Right ventricle myocardium superior (tissue), 1 donor: ENCODE measurements around the gene ERVK3-1. TPM values are rescaled to one million over a fixed set of nuclear protein-coding genes. Genes with fewer than 3 reads are reported as not detected.
"Not testable (repeated sequence)": the region's sequence is repeated elsewhere in the genome, so short reads cannot be mapped to it uniquely, and the experiment has no call there.

Experiments
- ATAC-seq: fragments of 200-7000 bp; cut with Tn5 transposase; one replicate; pipeline ENCODE4 v1.9.1; 2020; ENCODE audit warnings: mild to moderate bottlenecking; ENCODE audit not compliant: poor library complexity
- DNase-seq: peaks from one replicate; pipeline ENCODE4 v3.0.0-alpha.2; 2020
- intact Hi-C: fragments of 100-400 bp; cut with DNase I; formaldehyde crosslinking; loops from one replicate; pipeline ENCODE4 v1.11.2; 2022
- total RNA-seq: library from RNA; stranded (reverse); fragmentation: NEBNext Ultra II Directional; extraction: Animal tissue kit (Norgen Biotek cat#: 25700); gene quantifications from one replicate; pipeline ENCODE4 v1.2.1, GENCODE V29; 2021
- donor health status: DM: no; HTN: yes; CAD: no; lungs with severe emphysema.

Gene ERVK3-1
- total RNA-seq, 1 donor from 2014 or later, result 20.0 TPM

DNA sequence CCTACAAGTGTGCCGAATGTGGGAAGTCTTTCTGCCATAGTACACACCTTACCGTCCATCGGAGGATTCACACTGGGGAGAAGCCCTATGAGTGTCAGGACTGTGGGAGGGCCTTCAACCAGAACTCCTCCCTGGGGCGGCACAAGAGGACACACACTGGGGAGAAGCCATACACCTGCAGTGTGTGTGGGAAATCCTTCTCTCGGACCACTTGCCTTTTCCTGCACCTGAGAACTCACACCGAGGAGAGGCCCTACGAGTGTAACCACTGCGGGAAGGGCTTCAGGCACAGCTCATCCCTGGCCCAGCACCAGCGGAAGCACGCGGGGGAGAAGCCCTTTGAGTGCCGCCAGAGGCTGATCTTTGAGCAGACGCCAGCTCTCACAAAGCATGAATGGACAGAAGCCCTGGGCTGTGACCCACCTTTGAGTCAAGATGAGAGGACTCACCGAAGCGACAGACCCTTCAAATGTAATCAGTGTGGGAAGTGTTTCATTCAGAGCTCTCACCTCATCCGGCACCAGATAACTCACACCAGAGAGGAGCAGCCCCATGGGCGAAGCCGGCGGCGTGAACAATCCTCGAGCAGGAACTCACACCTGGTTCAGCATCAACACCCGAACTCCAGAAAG is 10.3 kb upstream of the ERVK3-1 start:
- ATAC-seq (no peak), DNase-seq (no peak)
- intact Hi-C loops, result no loop called here

DNA sequence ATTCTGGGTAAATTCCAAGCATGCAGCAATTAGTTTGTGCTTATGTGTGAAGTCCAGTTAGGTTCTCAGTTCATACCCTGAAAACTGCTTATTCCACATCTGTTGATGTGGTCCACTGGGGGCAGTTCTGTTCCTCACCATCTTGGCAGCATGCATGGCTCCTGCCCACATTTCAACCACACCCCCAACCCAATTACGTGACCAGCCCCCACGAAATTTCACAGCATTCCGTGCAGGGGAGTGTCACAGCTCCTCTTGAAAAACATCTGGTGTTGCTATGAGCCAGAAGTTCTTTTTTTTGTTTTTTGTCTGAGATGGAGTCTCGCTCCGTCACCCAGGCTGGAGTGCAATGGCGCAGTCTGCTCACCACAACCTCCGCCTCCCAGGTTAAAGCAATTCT is 9.1 kb upstream of the ERVK3-1 start:
- intact Hi-C loops, result no loop called here
- ATAC-seq (no peak), DNase-seq (no peak)

DNA sequence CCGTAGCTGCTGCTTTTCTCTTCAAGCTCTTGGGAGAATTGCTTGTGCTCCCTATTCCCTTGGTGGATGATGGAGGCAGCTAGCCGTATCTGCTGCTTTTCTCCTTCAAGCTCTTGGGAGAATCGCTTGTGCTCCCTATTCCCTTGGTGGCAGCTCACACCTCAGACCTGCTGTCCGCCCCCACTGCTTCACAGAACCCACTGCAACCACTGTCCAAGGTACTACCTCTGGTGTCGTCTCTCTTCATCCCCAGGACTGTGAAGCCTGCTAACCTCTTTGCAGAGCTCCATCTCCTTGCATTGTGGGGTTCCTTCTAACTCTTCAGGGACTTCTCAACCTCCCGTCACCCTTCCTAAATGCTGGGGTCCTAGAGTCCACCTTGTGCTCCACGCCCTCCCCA is 4.6 kb upstream of the ERVK3-1 start:
- intact Hi-C loops, result no loop called here
- DNase-seq, result no peak
- ATAC-seq, result no peak

DNA sequence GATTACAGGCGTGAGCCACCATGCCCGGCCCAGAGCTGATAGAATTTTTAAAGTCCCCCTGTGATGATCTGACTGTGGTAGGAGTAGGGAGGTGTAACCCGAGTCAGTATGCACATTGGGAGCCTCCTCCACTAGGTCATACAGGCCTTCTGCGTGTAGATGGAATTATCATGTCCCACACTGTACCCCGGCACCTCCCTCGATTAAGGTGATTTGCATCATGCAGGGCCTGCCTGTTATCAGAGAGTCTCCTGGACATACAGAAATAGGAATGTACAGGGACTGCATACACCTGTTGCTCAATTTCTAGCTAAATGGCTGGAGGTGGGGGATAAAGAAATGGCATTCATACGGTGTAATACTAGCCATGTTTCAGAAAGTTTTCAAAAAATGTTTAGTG is 922 bp upstream of the ERVK3-1 start:
- no peak for ATAC-seq
- intact Hi-C loops, result no loop called here
- DNase-seq, result no peak

DNA sequence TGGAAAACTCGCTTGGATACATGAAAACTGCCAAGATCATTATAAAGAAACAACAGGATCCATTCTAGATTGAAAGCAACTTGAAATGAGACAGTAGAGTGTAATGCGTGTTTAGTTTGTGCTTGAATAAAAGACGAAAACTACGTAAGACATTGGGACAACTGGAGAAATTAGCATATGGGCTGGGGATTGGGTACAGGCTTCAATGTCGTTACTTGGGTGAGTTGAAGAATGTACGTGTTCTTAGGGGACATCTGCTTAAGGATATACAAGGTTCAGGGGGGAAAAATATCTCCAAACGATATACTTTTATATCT is 471 bp upstream of the ERVK3-1 start:
- intact Hi-C loops, result loop anchor here (5.0 kb wide), 1 partner anchor 122 kb away; the partner anchor contains the start of gene ZNF274
- DNase-seq, result no peak
- ATAC-seq, result peak; percentile 16

DNA sequence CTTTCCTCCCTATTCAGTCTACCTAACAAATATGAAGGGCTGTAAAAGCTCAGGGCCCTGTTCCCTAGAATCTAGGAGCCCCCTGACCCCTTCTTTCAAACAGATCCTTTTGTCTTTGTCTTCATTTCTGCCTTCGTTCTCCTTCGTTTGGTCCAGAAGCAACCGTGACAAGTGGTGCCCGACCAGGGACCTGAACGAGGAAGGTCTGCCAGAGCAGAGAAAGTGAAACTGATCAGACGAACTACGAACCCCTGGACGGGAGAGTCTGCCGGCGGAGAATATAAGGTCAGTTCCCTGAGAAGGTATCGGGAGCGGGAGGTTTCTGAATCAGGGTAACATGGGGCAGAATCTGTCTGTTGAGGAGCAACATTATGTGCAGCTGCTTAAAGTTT is 751 bp downstream of the ERVK3-1 start:
- DNase-seq (no peak), ATAC-seq (no peak)
- intact Hi-C loops, result loop anchor here (5.0 kb wide), 1 partner anchor 124 kb away; the partner anchor contains the start of gene ZNF274

DNA sequence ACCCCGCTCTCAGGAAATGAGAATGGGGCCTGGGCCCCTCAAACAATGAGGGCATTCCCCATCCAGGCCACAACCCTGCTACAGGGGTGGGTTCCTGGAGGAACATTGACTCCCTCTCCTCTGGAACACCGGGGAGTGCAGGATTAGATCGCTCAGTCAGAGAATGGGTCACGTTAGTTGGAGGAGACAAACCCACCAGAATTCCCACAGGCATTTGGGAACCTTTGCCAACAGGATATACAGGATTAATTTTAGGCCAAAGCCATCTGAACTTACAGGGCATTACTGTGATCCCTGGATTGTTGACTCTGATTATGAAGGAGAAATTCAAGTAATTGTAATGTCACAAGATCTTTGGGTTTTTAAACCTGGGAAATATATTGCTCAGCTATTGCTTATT is 2.6 kb downstream of the ERVK3-1 start:
- intact Hi-C loops, result loop anchor here (5.0 kb wide), 1 partner anchor 125 kb away; the partner anchor contains the start of gene ZNF274
- DNase-seq, result no peak
- no peak for ATAC-seq

DNA sequence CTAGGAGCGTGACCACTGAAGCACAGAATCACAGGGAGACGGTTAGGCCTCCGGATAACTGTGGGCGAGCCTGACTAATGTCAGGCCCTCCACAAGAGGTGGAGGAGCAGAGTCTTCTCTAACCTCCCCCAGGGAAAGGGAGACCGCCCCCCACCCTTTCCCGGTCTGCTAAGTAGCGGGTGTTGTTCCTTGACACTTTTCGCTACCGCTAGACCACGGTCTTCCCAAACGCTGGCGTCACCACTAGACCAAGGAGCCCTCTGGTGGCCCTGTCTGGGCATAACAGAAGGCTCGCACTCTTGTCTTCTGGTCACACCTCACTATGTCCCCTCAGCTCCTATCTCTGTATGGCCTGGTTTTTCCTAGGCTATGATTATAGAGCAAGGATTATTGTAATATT is 5.5 kb downstream of the ERVK3-1 start:
- ATAC-seq, intact Hi-C loops: not testable (repeated sequence)
- peak; percentile 56 for DNase-seq

DNA sequence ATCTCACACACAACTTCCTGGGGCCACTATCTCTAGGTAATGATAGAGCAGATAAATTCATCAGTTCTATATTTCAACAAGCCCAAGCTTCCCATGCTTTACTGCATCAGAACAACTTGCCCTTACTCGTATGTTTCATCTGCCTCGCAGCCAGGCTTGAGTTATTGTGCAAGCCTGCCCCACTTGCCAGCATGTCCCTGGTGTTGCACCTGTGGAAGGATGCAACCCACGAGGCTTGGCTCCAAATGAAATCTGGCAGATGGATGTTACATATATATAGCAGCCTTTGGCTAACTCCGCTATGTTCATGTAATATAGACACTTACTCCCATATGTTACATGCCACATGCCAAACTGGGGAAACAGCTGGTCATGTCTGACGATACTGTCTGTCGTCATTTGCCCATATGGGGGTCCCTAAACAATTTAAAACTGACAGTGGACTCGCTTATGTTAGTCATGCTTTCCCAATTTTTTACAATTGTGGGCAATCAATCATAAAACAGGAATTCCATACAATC is 6.2 kb downstream of the ERVK3-1 start:
- ATAC-seq (no peak), DNase-seq (no peak)
- intact Hi-C loops, result no loop called here

DNA sequence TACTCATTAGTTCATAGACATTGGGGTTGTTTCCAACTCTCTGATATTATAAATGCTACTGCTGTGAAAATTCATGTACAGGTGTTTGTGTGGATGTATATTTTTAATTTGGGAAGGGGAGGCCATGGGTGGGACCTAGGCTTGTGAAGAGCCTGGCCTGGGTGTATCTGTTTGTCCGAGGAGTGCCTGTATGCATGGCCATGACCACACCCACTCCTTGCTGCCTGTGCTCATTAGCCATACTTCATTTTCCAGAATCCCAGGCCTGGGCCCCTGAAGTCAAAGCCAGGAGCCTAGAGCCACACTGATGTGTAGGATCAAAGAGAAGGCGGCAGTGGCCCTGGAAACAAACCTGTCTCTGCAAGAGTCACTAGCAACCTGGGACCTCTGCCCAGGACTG is 10.4 kb downstream of the ERVK3-1 start:
- DNase-seq (no peak), ATAC-seq (no peak)
- intact Hi-C loops, result no loop called here

DNA sequence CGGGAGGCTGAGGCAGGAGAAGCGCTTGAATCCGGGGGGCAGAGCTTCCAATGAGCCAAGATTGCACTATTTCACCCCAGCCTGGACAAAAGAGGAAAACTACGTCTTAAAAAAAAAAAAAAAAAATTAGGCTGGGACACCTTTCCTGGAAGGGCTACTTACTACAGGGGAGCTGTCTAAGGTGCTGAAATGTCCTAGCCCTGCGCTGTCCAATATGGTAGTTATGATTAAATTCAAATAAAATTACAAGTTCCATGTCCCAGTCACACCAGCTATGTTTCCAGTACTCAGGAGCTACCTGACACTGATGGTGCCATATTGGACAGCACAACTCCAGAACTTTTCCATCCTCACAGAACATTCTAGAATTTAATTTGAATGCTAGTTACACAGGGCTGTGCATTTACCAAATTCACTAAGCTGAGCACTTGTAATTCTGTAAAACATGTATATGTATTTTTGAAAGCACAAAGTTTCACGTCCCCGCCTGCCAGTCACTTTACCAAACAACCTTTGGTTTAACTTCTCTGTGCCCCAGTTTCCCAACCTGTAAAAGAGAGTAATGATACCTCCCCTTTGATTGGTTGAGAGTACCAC is 12.4 kb downstream of the ERVK3-1 start:
- DNase-seq, result no peak
- no peak for ATAC-seq
- intact Hi-C loops, result no loop called here

DNA sequence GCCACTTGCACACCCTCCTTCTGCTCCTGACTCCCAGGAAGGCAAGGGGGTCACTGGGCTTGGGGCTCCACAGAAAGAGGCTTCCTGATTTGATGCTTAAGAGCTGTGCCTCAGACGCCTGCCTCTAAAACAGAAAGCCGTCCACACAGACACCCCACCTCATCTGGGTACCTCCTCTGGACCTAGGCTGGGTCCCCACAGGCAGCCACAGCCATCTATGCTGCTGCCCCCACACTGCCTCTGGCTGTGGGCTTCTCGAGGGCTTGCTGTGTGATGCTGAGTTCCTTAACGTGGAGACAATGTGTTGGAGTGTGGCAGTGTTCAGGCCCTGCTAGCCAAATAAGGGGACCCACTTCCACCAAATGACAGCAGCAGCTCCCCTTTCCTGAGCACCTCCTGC is 13.1 kb downstream of the ERVK3-1 start:
- intact Hi-C loops, result no loop called here
- ATAC-seq (no peak), DNase-seq (no peak)

DNA sequence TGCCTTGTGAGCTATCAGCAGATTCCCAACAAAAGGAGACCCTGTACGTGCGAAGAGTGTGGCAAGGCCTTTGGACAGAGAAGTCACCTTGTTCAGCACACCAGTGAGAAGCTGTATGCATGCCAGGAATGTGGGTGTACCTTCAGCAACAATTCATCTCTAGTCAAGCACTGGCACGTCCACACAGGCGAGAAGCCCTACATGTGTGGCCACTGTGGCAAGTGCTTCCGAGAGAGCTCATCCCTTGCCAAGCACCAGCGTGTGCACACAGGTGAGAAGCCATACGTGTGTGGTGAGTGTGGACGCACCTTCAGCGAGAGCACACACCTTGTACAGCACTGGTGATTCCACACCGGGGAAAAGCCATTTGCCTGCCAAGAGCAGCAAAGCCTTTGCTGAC is 14.1 kb downstream of the ERVK3-1 start:
- DNase-seq (no peak), ATAC-seq (no peak)
- intact Hi-C loops, result no loop called here

DNA sequence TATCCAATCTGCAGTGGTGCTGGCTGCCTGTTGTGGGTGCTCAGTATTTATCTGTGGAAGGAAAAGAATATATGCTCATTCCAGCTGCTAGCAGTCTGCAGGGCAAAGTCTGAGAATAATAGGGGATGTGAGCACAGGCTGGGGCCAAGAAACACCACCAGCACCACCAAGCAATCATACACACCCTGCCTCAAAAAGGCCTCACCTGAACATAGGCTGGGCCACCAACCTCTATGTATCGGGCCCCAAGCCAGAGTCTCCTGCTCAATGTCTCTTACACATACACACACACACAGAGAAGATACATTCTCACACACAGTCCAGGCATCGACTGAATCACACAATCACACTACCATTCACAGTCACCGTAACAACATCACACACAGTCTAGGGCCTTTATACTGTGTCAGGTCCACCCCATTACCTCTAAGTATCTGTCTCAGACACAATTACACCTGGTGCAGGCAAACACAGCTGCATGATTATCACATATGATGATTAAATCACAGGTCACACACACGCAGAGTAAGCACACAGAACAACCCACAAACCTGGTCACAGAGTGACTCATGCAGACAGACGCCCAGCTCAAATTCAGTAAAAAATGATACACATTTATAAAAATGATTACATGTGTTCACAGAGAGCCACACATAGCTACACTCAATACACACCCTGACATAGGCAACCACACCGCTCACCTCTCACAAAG is 20.3 kb downstream of the ERVK3-1 start:
- intact Hi-C loops, result no loop called here
- no peak for ATAC-seq
- no peak for DNase-seq

DNA sequence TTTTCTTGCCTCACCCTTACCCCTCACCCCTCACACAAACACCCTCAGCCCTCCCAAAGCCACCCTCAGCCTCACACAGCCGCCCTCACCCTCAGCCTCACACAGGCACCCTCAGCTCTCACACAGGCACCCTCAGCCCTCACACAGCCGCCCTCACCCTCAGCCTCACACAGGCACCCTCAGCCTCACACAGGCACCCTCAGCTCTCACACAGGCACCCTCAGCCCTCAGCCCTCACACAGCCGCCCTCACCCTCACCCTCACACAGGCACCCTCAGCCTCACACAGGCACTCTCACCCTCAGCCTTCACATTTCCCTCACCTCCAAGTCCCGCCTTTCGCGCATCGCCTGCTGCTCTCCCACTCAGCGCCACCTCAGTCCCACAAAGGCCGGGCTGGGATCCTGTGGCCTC is 21.3 kb downstream of the ERVK3-1 start:
- DNase-seq (no peak), ATAC-seq (no peak)
- intact Hi-C loops, result no loop called here

DNA sequence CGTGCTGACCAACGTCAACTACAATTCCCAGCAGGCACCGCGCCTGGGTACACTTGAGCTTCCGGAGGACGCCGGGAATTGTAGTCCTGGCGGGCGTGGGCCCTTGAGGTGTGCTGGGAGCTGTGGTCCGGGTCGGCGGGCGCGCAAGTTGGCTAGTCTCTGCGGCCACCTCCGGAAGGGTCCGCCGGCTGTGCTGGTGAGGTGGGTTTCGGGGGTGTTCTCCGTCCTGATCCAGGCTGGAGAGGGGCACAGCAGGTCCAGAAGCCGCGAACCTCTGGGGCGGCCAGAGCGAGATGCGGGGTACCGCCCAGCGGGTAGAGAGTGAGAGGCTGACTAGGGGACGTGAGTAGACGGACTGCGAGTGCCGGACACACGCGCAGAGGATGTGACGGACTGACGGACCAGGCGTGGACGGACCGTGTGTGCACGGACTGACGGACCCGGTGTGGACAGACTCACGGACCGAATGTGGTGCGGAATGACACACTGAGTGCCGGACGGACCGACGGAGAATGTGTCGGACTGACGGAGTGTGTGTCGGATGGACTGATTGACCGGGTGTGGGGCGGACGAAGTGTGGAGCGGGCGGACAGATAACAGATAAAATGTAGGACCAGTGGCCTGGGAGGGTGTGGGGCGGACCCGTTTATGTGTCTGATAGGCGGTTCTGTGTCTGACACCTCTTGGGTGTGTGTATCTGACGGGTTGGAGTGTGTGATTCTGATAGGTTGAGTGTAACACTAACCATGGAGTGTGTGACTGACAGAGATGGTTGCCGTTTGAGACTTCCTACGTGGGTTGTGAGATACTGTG is 21.9 kb downstream of the ERVK3-1 start, which contains the start of gene ZSCAN22:
Gene ZSCAN22, plus strand, starts transcription at position 81 of the 813 bp plus-strand sequence. CDS start 7,809 bp downstream, outside the sequence.
- ATAC-seq (peak; percentile 98), DNase-seq (peak; percentile 99)
- intact Hi-C loops, result no loop called here

DNA sequence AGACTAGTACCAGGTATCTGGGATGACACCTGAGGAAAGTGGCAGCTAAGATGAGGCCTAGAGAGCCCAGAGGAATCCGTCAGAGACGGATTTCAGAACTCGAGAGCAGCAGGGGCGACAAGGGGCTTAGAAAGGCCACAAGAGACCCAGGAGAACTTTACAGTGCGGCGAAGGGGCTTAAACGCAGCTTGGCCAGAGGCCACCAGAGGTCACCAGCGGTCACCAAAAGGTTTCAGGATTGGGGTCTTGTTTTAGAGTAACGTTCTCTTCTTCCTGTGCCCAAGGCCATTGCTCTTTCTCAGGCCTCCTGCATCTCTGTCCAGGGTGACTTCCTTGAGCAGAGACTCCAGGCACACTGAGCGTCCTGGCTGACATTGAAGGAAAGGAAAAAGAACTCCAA is 23.8 kb downstream of the ERVK3-1 start:
- DNase-seq, result no peak
- intact Hi-C loops, result no loop called here
- no peak for ATAC-seq

DNA sequence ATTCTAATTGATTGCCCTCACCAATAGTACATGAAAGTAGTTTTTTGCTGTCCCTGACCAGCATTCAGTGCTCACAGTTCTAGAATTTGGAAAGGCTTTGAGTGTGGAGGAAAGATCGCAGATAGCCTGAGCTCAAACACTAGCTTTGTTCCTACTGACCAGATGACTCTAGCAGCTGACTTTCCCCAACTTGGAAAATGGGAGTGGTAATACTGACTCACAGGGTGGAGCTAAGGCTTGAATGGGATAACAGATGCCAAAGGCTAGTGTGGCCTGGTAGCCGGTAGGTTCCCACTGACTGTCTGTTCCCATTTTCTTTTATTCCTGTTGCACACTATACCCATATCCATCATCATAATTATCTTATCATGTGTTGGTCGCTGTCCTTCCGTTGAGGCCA is 25.3 kb downstream of the ERVK3-1 start:
- ATAC-seq, result no peak
- DNase-seq, result no peak
- intact Hi-C loops, result no loop called here

DNA sequence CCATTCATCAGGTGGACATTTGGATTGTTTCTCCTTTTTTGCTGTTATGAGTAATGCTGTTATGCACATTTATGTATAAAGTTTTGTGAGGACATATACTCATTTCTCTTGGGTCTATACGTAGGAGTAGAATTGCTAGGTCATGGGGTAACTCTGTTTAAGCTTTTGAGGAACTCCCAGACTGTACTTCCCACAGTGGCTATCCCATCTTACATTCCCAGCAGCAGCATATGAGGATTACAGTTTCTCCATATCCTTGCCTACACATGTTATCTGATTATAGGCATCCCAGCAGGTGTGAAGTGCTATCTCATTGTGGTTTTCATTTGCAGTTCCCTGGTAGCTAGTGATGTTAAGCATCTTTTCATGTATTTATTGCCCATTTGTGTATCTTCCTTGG is 27.5 kb downstream of the ERVK3-1 start:
- ATAC-seq, result no peak
- DNase-seq, result no peak
- intact Hi-C loops, result no loop called here
